NCI-H2107 treated with DMSO at 0.1 percent for 48 hours (cell line): ENCODE data around the gene TRIM43B.
A peak's percentile ranks its signal among the peaks of the same experiment; 100 is the strongest.
"Not testable (repeated sequence)": the region's sequence is repeated elsewhere in the genome, so short reads cannot be mapped to it uniquely, and the experiment has no call there.

Experiments used
- DNase-seq: peaks from one replicate; lab custom pipeline; 2025; ENCODE audit not compliant: unreplicated experiment; lab: John Stamatoyannopoulos, UW

TRIM43B gene

DNA sequence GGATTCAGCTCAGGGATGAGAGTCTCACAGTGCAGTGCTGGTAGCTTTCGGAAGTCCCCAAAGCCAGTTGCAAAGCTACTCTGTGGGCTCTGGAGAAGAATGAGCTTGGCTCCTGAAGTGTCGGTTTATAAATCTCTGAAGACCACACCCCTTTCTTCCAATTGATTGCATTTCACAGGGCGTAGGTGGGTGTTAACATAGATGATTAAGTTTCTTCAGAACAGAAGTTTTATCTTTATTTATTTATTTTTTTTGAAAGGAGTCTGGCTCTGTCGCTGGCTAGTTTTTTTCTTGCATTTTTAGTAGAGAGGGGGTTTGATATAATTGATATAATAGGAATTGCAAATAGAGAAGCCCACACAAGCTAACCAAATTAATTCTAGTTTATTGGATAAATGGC, at the start of gene TRIM43B:
TRIM43B (minus strand) TSS at position 101 of the 400 bp plus-strand sequence. CDS start 2,040 bp downstream, outside the sequence.
- not testable (repeated sequence) for DNase-seq

DNA sequence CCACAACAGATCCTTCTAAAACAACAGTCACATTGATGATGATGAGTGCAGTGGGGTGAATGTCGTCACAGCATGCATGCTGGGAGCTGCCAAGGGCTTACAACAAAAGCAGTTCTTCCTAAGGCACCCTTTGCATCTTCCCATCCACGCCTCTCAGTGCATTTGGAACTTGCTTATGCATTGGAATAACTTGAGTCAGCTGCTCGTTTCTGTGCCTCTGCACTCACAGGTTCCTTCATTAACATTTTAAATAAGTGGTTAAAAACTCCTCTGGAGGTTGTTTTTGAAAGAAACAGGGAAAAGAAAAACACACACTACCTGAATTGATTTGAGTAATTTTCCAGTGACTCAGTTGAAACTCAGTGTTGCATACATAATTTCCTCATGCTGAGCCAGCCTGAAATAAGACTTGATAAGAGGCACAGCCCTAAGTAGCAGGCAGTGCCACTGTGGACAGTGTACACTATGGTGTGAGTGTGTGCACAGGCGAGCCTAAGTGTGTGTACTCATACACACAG, 46.8 kb upstream of the TRIM43B start:
- DNase-seq: no peak

DNA sequence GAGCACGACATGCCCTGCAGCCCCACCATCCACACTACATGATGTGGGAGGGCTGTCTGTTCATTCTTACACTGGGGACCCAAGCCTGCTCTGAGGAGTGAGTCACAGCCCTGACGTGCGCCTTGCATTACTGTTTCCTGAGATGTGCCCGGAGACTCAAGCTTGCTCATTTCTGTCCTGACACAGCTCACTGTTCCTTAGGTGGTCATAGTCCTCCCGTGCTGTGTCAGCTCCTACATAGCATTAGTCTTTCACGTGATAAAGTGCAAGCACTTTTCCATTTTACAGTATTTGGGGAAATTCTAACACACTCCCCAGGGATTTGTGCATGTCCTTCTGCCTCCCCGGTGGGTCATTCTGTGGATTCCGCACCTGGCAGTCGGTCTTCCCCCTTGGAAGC, 46.2 kb upstream of the TRIM43B start:
- DNase-seq: no peak

DNA sequence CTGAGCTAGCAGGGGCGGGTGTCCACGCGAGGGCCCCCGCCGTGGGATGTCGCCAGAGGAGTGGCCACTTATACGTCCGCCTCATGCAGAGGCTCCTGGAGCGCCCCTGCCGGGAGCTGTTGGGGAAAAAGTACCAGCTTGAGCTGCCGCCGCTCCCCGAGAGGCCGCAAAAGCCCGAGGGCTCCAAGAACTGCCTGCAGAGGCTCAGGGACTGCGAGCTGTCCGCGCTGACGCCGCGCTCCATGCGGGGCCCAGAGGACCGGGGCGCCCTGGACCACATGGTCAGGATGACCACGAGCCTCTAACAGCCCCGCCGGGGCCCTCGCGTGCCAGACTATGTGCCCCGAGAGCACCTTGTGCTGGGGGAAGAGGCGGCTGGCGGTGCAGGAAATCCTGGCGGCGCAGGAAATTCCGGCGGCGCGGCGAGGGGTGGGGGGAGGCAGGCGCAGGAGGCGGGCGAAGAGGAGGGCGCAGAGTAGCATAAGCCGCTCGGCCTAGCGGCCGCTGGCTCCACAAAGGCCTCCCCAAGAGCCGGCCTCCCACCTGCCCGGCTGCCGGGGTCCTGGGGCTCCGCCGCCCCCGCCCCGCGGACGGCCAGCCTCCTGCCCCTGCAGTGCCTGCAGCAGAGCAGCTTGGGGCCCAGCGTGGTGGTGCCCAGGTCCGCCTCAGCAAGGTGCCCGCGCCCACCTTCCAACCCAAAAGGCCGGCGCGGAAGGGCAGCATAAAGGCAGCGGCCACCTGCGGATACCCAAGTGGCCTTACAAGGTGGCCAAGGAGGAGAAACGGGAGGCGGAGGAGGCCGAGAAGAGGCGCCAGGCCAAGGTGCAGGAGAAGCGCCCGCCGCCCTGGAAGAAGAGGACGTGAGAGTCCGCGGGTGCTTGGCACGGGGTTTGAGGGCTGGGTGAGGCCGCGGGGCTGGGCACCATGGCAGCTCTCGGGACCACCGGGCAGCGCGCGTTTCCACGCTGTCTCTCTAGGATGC, 42.1 kb upstream of the TRIM43B start:
- DNase-seq: peak; percentile 36

DNA sequence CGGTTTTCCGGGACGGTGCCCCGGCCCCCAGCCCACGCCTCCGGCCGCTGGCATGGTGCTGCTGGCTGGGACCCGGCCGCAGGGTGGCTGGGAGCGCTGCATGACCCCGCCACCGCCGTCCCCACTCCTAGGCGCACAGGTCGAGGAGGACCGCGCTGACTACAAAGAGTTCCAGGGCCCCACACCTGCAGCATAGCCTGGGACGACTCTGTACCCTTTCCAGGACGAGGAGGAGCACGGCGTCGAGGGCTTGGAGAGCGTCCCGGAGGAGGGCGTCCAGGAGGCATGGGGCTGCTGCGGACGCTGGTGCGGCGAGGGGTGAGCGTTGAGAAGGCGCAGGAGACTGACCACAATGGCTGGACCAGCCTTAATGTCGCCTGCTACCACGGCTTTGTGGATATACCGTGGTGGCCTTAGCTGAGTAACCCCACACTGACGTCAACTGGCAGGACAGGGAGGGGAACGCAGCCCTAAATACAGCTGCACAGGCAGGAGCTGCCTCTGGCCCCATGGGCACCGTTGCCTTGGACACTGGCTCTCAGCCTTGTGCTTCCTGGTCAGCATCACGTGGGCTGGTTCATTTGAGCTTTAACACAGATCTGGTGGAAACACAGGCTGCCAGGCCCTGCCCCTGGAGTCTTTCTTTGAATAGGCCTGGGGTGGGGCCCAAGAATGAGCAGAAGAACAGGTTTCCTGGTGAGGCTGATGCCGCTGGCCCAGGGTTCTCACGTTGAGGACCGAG, 40.9 kb upstream of the TRIM43B start:
- DNase-seq: no peak

DNA sequence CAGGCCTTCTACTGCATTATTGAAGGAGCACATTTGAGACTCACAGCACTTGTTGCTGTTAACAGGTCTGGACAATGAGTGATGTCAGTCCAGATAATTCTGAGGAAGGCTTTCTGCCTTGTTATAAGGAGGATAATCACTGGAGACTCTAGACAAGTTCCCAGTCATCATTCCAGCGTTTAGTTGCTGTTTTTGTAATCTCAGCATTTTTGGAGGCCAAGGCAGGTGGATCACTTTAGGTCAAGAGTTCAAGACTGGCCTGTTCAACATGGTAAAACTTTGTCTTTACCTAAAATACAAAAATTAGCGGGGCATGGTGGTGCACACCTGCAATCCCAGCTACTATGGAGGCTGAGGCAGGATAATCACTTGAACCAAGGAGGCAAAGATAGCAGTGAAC, 39.6 kb upstream of the TRIM43B start:
- no peak for DNase-seq

DNA sequence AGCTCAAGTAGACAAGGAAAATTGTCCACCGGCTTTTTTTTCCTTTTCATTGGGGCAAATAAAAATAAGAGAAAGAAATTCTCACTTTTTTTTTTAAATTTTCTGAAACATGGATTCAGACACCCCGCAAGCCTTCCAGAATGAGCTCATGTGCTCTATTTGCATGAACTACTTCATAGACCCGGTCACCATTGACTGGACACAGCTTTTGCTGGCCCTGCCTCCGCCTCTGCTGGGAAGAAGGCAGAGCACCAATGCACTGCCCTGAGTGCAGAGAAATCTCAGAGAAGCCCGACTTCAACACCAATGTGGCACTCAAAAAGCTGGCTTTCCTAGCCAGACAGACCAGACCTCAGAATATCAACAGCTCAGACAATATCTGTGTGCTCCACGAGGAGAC, 30.2 kb upstream of the TRIM43B start:
- DNase-seq: no peak

DNA sequence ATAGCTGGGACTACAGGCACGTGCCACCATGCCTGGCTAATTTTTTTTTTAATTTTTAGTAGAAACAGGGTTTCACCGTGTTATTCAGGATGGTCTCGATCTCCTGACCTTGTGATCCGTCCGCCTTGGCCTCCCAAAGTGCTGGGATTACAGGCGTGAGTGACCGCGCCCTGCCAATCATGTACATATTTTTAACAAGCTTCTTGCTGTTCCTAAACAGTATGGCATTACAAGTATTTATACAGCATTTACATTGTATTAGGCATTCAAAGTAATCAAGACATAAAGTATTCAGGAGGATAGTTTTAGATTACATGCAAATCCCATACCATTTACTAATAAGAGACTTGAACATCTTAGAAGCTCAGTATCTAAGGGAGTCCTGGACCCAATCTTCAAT, 29.7 kb upstream of the TRIM43B start:
- not testable (repeated sequence) for DNase-seq

DNA sequence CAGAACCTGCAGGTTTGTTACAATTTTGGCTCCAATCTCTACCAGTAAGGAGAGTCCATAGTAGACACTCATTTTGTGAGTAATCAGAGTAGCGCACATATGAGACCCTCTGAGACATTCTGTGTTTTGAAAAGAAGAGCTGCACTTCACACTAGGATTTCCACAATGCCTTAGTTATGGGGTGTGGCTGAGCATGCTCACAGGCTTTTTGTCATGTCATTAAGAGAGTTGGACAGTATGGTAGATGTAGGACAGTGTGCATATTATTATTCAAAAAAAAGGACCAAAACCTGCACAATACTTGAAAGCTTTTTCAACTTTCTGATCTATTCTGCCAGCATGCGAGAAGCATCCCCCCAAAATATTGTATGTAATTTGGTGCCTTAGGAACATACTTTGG, 24.9 kb upstream of the TRIM43B start:
- no peak for DNase-seq

DNA sequence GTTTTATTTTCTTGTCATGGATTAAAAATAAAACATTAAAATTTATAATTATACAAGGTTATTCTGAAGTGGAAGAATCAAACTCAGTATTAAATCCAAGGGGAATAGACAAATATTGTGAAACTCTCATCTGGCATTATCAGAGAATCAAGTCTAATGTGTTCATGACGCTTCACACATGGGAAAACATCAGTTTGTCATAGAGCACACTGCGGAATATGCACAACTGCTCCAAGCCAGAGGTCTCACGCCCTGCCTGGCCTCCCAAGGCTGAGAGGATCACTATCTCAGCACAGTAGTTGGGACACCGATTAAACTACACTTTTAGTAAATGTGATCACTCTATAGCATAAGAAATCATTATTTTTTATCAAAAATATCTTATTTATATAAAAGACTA, 20.7 kb upstream of the TRIM43B start:
- no peak for DNase-seq

DNA sequence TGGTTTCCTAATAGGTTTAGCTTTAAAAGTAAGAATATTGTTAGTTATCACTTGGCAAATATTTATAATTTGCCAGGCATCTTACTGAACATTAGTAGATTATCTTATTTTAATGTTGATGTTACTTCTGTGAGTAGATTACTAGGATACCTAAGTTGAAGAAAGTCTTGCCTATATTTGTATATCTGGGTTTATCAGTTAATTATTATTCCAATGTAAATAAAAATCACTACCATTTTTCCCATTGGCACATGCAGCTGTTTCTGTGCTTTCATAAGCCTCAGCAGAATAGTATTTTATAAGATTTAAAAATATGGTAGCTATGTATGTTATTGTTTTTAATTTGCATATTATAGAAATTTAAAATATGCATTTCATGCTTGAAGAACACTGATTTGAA, 16.3 kb upstream of the TRIM43B start:
- DNase-seq: no peak

DNA sequence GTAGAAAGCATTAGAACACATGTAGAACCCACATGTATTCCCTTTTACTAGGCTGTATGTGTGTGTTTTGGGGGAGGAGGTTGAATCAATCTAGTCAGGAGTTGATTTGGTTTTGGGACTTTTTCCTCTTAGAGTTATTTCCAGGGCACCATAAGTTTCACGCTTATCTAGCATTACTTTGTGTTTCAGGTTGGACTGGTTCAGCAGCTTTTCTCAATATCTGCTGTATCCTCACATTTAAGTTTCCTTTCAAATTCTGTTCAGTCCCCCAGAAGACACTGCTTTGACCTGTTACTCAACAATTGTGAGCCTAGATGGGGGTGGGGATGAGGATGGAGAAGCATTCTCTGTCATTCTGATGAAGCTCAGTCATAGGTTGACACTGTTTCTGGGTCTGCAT, 7.5 kb upstream of the TRIM43B start:
- DNase-seq: not testable (repeated sequence)

DNA sequence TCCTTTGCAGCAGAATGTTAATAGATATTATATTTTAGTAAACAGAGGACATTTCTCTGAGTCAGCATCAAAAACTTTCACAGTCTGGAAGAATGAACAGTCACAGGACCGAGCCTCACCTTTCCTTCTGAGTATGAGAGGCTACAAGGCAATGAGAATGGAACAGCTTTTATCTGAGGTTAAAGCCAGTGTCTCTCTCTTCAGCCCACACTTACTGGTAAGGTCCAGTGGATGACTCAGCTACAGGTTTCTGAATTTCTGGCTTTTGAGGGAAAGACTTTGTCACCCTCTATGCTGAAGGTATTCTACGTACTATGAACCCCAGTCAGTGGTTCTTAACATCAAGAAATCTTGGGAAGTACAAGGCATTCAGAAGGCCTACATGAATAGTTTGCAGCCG, 9.5 kb downstream of the TRIM43B start:
- DNase-seq: not testable (repeated sequence)

DNA sequence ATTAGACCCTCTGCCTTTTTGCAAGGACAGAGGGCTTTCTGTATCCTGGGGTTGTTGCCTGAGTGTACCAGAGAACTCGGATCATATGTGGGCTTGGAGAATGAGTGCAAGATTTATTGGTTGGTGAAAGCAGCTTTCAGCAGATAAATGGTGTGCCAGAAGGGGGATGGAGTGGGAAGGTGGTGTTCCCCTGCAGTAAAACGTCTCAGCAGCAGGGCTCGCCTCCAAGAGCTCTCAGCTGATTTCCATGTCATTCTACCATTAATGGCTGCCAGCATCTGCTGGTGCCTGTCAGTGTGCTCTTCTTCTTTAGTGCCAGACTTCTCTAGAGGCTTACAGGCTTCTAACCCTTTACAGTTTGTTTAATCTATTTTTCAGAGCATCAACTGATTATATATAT, 16.6 kb downstream of the TRIM43B start:
- not testable (repeated sequence) for DNase-seq

DNA sequence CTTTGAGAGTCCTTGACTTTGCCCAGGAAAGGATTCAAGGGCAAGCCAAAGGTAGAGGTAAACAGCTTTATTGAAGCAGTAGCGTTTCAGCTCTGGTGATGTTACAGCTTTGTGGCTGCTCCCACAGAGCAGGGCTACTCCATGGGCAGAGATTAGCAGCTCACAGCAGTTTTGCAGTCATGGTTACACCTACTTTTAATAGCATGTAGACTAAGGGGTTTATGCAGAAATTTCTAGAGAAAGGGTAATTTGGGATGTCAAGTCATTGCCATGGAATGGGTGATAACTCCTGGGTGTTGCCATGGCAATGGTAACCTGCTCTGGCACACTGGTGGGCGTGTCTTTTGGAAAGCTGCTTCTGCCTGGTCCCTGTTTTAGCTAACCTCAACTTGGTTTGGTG, 18.0 kb downstream of the TRIM43B start:
- DNase-seq: not testable (repeated sequence)

DNA sequence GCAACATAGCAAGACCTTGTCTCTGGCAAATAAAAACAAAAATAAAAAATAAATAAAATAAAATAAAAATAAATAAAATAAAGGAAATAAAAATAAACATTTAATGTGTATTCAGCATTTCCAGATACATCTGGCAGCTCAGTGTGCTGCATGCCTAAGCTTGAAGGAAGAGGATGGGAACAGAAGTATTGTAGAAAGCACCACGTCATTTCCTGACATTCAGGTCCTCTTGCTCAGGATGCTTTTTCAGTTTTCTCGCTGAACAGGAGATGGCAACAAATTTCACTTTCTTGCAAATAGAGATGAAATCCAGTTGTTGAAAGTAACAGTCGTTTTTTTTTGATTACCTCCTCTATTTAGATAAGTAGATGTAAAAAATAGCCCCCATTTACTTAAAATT, 21.3 kb downstream of the TRIM43B start:
- DNase-seq: not testable (repeated sequence)

DNA sequence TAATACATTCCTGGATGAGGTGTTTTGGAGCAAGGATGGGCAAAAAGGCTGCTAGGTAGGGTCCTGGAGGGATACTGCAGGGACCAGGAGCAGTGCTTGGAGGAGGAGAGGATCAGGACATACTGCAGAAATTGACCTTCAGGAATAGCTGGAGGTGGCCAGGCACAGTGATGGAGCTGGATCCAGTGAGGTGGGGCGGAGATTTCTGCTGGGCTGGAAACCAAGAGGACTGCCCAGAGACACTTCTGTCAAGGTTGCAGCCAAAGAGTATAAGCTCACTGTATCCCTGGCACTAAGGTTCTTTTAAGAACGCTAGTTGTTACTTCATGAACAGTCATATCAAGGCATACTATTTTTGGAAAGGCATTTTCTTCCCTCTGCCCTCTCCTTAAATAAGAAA, 39.2 kb downstream of the TRIM43B start:
- DNase-seq: not testable (repeated sequence)

DNA sequence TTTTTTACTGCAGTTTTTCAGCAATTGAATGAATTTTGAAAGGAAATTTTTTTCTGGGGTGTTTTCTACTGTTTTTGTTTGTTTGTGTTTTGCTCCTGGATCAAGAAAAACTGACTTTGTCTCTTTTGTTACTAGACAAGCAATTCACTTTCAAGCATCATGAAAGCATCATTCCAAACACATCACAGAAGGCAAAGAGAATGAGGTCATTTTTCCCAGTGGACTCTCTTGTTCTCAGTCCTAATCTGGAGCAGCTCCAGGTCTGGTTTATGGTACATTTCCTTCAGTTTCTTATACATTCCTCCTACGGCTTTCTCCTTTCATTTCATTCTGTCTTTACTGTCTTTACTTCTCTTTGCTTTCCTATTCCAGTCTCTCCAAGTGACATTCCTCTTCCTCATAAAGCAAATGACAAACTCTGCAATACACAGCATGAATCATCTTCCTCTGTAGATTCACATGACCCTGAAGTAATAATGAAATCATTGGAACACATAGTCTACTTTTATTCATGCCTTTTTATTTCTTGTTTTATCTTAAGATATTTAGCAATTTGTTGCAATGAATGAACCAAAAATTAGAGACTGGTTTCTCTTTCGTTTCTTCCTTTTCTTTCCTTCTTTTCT, 42.0 kb downstream of the TRIM43B start:
- not testable (repeated sequence) for DNase-seq

DNA sequence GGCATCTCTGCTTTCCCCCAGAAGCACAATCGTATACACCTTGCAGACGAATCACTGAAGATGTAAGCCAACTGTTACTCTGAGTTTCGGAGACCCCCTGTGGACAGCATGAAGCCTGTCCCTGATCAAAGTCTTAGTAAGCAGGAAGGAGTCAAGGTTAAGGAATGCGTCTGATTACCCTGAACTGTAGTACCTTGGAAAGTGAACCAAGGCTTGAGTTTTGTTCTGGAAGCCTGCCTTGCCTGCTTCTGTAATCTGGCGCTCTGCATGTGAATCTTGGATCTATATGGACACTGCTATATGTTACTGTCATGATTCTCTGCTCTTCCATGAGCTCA, 48.7 kb downstream of the TRIM43B start:
- not testable (repeated sequence) for DNase-seq

DNA sequence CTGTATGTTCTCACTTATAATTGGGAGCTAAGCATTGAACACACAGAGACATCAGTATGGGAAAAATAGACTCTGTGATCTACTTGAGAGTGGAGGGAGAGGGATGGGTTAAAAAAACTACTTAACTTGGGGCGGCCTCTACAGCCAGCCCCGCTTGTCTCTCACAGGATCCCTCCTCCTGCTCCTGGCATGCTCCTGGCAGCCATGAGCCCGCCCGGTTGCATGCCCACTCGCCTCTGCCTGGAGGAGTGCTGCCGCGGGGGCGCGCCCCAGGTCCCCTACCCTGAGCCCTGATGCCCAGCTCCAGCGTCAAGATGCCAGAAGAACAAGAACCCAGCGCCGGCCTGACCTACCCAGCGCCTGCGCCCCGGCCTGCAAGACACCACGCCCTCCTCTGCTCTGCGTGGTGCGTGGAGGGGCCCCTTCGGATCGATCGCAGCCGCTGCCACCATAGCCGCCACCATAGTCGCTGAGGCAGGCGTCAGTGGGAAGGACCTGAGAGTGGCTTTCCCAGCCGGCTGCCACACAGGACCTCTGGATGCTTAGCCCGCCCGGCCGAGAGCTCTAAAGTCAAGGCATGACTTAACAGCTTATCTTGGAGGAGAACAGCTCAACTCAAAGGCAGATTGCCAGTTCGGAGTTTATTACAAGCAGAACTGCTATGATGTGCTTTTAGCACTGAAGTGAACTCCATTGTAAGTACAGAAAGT, 49.2 kb downstream of the TRIM43B start:
- DNase-seq: not testable (repeated sequence)
